Measurements from ENCODE around the gene SRP68.
"Not testable (repeated sequence)": the region's sequence is repeated elsewhere in the genome, so short reads cannot be mapped to it uniquely, and the experiment has no call there.

The SRP68 gene

GRCh38 chr17:76089680-76090516 is 17.6 kb upstream of the SRP68 start:
- DNase-seq, result no peak

- DNase-seq, result no peak
Measured at GRCh38 chr17:76088868-76089576, 16.7 kb upstream of the SRP68 start.

- no peak for DNase-seq
Measured at GRCh38 chr17:76088041-76088867, 15.9 kb upstream of the SRP68 start.

GRCh38 chr17:76087531-76087930 is 15.2 kb upstream of the SRP68 start:
- no peak for DNase-seq

- DNase-seq, result no peak
Measured at GRCh38 chr17:76086384-76086783, 14.1 kb upstream of the SRP68 start.

- DNase-seq, result no peak
Measured at GRCh38 chr17:76085731-76086366, 13.5 kb upstream of the SRP68 start.

- no peak for DNase-seq
Measured at GRCh38 chr17:76085066-76085730, 12.9 kb upstream of the SRP68 start.

GRCh38 chr17:76083536-76084182 is 11.3 kb upstream of the SRP68 start:
- DNase-seq, result no peak

GRCh38 chr17:76082326-76083251 is 10.3 kb upstream of the SRP68 start:
- peak; percentile 8 for DNase-seq

- DNase-seq, result no peak
Measured at GRCh38 chr17:76081295-76082210, 9.2 kb upstream of the SRP68 start.

GRCh38 chr17:76080768-76081287 is 8.5 kb upstream of the SRP68 start:
- DNase-seq, result no peak

GRCh38 chr17:76079956-76080767 is 7.8 kb upstream of the SRP68 start:
- DNase-seq, result peak; percentile 4

- DNase-seq, result no peak
Measured at GRCh38 chr17:76079535-76079955, 7.2 kb upstream of the SRP68 start.

- peak; percentile 21 for DNase-seq
Measured at GRCh38 chr17:76078860-76079534, 6.7 kb upstream of the SRP68 start, which contains the start of gene ZACN. TSS of gene ZACN (plus strand) at chr17:76079182. CDS start at chr17:76079265, 83 bp downstream.

- DNase-seq, result not testable (repeated sequence)
Measured at GRCh38 chr17:76078370-76078769, 6.1 kb upstream of the SRP68 start.

GRCh38 chr17:76077584-76078110 is 5.3 kb upstream of the SRP68 start:
- no peak for DNase-seq

Data from NCI-H1105 treated with DMSO at 0.1 percent for 48 hours (cell line).